Liver (tissue), 3 donors: Measurements from ENCODE around the gene ZNF74.
"Not testable (repeated sequence)": the region's sequence is repeated elsewhere in the genome, so short reads cannot be mapped to it uniquely, and the experiment has no call there.

ENCODE experiments used
- ATF3 ChIP-seq: IDR thresholded peaks from 2 replicates; pipeline ENCODE4 v1.6.1; 2016; ENCODE audit warnings: antibody characterized with exemption
- CTCF ChIP-seq: fragments of 150-350 bp; IDR thresholded peaks from 2 replicates; pipeline ENCODE4 v1.5.1; 2017; ENCODE audit warnings: improper control_type of control experiment, low read depth, low read length; ENCODE audit not compliant: missing input control
- EGR1 ChIP-seq, 2 donors: IDR thresholded peaks; 2 replicates each; pipeline ENCODE4 v1.6.1; 2016 to 2018; ENCODE audit warnings: antibody characterized with exemption in 2 of 2, low read depth in 2 of 2
- GABPA ChIP-seq, 2 donors: IDR thresholded peaks in 1 of 2; conservative IDR thresholded peaks in 1 of 2; 2 replicates each; pipeline ENCODE4 v1.6.1; 2016; ENCODE audit warnings: antibody characterized with exemption in 2 of 2, mild to moderate bottlenecking in 1 of 2, moderate library complexity in 1 of 2
- JUND ChIP-seq, 2 donors: IDR thresholded peaks; 2 replicates each; pipeline ENCODE4 v1.6.1; 2016; ENCODE audit warnings: antibody characterized with exemption in 2 of 2
- MAX ChIP-seq: IDR thresholded peaks from 2 replicates; pipeline ENCODE4 v1.6.1; 2016; ENCODE audit warnings: antibody characterized with exemption
- RAD21 ChIP-seq, 2 donors: IDR thresholded peaks; 2 replicates each; pipeline ENCODE4 v1.6.1; 2016; ENCODE audit warnings: antibody characterized with exemption in 2 of 2, mild to moderate bottlenecking in 2 of 2
- REST ChIP-seq: IDR thresholded peaks from 2 replicates; pipeline ENCODE4 v1.6.1; 2016; ENCODE audit warnings: antibody characterized with exemption, mild to moderate bottlenecking
- SP1 ChIP-seq: IDR thresholded peaks from 2 replicates; pipeline ENCODE4 v1.6.1; 2018; ENCODE audit warnings: antibody characterized with exemption, mild to moderate bottlenecking
- TAF1 ChIP-seq: conservative IDR thresholded peaks from 2 replicates; pipeline ENCODE4 v1.6.1; 2016; ENCODE audit warnings: antibody characterized with exemption, mild to moderate bottlenecking
- donor health status: healthy.
- donor health status: healthy.

GRCh38 chr22:20358503-20359239, 35.3 kb upstream of the ZNF74 start:
- not testable (repeated sequence) for TF ChIP-seq RAD21 (IDR thresholded peaks at IDR 0.05); CTCF; SP1; MAX; JUND (IDR thresholded peaks at IDR 0.05); REST; TAF1; GABPA (IDR thresholded peaks at IDR 0.05 in 1 of 2, conservative IDR thresholded peaks at IDR 0.05 in 1 of 2); EGR1 (IDR thresholded peaks at IDR 0.05; ENCODE audit: low read depth in 2 of 2); ATF3
